Small intestine (tissue), 7 donors: Measurements from ENCODE around the gene SNRPA. TPM values are rescaled to one million over a fixed set of nuclear protein-coding genes. Genes with fewer than 3 reads are reported as not detected.
A peak's percentile ranks its signal among the peaks of the same experiment; 100 is the strongest.

Experiments used
- DNase-seq, 2 donors: peaks; one replicate each; pipeline versions ENCODE4 v3.0.0 to v3.0.0-alpha.2; 2013
- FAIRE-seq: peaks from 2 replicates; lab custom pipeline; 2012; peaks lifted over from hg19 to GRCh38; lab: Jason Lieb, UNC
- H3K27ac ChIP-seq, 3 donors: one replicate each; pipeline ENCODE4 v1.5.1; 2013; ENCODE audit warnings: low read length in 2 of 3, mild to moderate bottlenecking in 2 of 3, control low read depth in 1 of 3, inconsistent platforms in 1 of 3, low read depth in 1 of 3, moderate library complexity in 1 of 3
- H3K27me3 ChIP-seq, 3 donors: one replicate each; pipeline ENCODE4 v1.6.1; 2013; ENCODE audit warnings: low read length in 3 of 3, inconsistent platforms in 1 of 3; ENCODE audit not compliant: control insufficient read depth in 3 of 3, insufficient read depth in 3 of 3
- H3K36me3 ChIP-seq, 3 donors: one replicate each; pipeline ENCODE4 v1.6.1; 2013; ENCODE audit warnings: low read length in 3 of 3, inconsistent platforms in 1 of 3, low read depth in 1 of 3, mild to moderate bottlenecking in 1 of 3, moderate library complexity in 1 of 3; ENCODE audit not compliant: control insufficient read depth in 3 of 3, insufficient read depth in 2 of 3
- H3K4me1 ChIP-seq, 3 donors: one replicate each; pipeline ENCODE4 v1.6.1; 2013; ENCODE audit warnings: low read length in 2 of 3, inconsistent platforms in 1 of 3, low read depth in 1 of 3, mild to moderate bottlenecking in 1 of 3, moderate library complexity in 1 of 3; ENCODE audit not compliant: control insufficient read depth in 3 of 3, insufficient read depth in 2 of 3
- H3K4me3 ChIP-seq, 3 donors: one replicate each; pipeline ENCODE4 v1.5.1; 2013; ENCODE audit warnings: low read length in 3 of 3, control low read depth in 1 of 3, inconsistent platforms in 1 of 3, low read depth in 1 of 3, mild to moderate bottlenecking in 1 of 3, moderate library complexity in 1 of 3
- H3K9me3 ChIP-seq, 2 donors: one replicate each; pipeline ENCODE4 v1.6.1; 2013; ENCODE audit warnings: low read depth in 1 of 2, low read length in 1 of 2; ENCODE audit not compliant: control insufficient read depth in 2 of 2, insufficient read depth in 1 of 2
- WGBS, 3 donors: extraction: QIAGEN DNeasy Blood & Tissue Kit; methylation state at CpG; one replicate each; pipeline ENCODE4 v1.1.7; 2013; 5-methylcytosine and 5-hydroxymethylcytosine counted together
- polyA plus RNA-seq, 4 donors: library from polyadenylated mRNA; stranded (reverse) in 3 of 4; unstranded in 1 of 4; fragments of 200-250 nt in 3 of 4; fragments of 120-200 nt in 1 of 4; gene quantifications; one replicate each; pipeline versions ENCODE4 v1.2.1 to v1.2.3, GENCODE V29; 2013
- donor health status: healthy with polysubstance abuse.
- donor health status: control.
- donor health status: control.
- donor health status: Bipolar disorder and iron deficiency.
- donor health status: healthy.

Gene SNRPA
- polyA plus RNA-seq, 4 donors = 25.7 to 77.8 (median 52.7) TPM

GRCh38 chr19:40743926-40744325, 7.1 kb upstream of the SNRPA start:
- 92 to 94% (median 92%) methylated on average over 10 of the region's 10 CpGs for WGBS, 3 donors
- H3K27me3 ChIP-seq = no peaks in the 10 kb centered on the region
- FAIRE-seq = no peak

GRCh38 chr19:40744554-40745401, 6.2 kb upstream of the SNRPA start:
- H3K27me3 ChIP-seq = no peaks in the 10 kb centered on the region
- DNase-seq (no peak), FAIRE-seq (no peak)
- no peaks in the 10 kb centered on the region for H3K9me3 ChIP-seq
- peaks cover 0 to 19% (median 2%) of the 10 kb centered on the region in 3 donors for H3K4me1 ChIP-seq
- 71 to 84% (median 83%) methylated on average over 15 to 17 of the region's 17 CpGs for WGBS, 3 donors
- peaks cover 0 to 53% (median 5%) of the 10 kb centered on the region in 3 donors for H3K36me3 ChIP-seq
- H3K27ac ChIP-seq = peak overlapping the region in 2 of 3 donors; percentile 4 to 36
- H3K4me3 ChIP-seq = no peak overlapping the region

More at GRCh38 chr19:40743926-40744325, 7.1 kb upstream of the SNRPA start:
- DNase-seq = no peak
- no peaks in the 10 kb centered on the region for H3K9me3 ChIP-seq
- H3K4me1 ChIP-seq = peaks cover 0 to 11% (median 0%) of the 10 kb centered on the region in 3 donors
- no peak overlapping the region for H3K27ac ChIP-seq
- H3K4me3 ChIP-seq = no peak overlapping the region
- H3K36me3 ChIP-seq = peaks cover 0 to 61% (median 5%) of the 10 kb centered on the region in 3 donors

- Histone ChIP-seq H3K27me3 (no peaks in the 10 kb centered on the region), H3K4me3 (no peak overlapping the region), H3K27ac (peak overlapping the region in 1 of 3 donors; percentile 36), H3K9me3 (no peaks in the 10 kb centered on the region), H3K36me3 (peaks cover 0 to 47% (median 3%) of the 10 kb centered on the region in 3 donors), H3K4me1 (peaks cover 0 to 22% (median 2%) of the 10 kb centered on the region in 3 donors)
- DNase-seq = no peak
- 76 to 83% (median 82%) methylated on average over 7 of the region's 7 CpGs for WGBS, 3 donors
- no peak for FAIRE-seq
Observed at GRCh38 chr19:40745402-40745780, 5.6 kb upstream of the SNRPA start.

GRCh38 chr19:40747536-40747935, 3.5 kb upstream of the SNRPA start:
- Histone ChIP-seq H3K36me3 (peaks cover 0 to 29% (median 0%) of the 10 kb centered on the region in 3 donors), H3K4me1 (peaks cover 0 to 22% (median 2%) of the 10 kb centered on the region in 3 donors), H3K9me3 (no peaks in the 10 kb centered on the region), H3K27me3 (no peaks in the 10 kb centered on the region), H3K4me3 (no peak overlapping the region), H3K27ac (no peak overlapping the region)
- DNase-seq (no peak), FAIRE-seq (no peak)
- 96 to 98% (median 96%) methylated on average over 7 of the region's 7 CpGs for WGBS, 3 donors

GRCh38 chr19:40750058-40750873, 737 bp upstream of the SNRPA start, which contains the start of gene ACTMAP:
Gene ACTMAP (minus strand): TSS chr19:40750477. CDS start chr19:40749803, 674 bp downstream.
- H3K36me3 ChIP-seq = peaks cover 0 to 28% (median 0%) of the 10 kb centered on the region in 3 donors
- peak within 1 kb of the TSS; percentile 87 to 96 (median 93) for H3K27ac ChIP-seq
- DNase-seq (peak; percentile 100), FAIRE-seq (peak; percentile 89)
- H3K4me3 ChIP-seq = peak within 1 kb of the TSS; percentile 71 to 73 (median 73)
- H3K4me1 ChIP-seq = peaks cover 0 to 32% (median 3%) of the 10 kb centered on the region in 3 donors
- H3K9me3 ChIP-seq = no peaks in the 10 kb centered on the region
- 0% methylated on average over 43 of the region's 43 CpGs for WGBS, 3 donors
- no peaks in the 10 kb centered on the region for H3K27me3 ChIP-seq

GRCh38 chr19:40752257-40752781, 1.3 kb downstream of the SNRPA start:
- Histone ChIP-seq H3K4me3 (peak overlapping the region; percentile 33 to 73 (median 73)), H3K36me3 (peaks cover 3 to 46% (median 7%) of the 10 kb centered on the region in 3 donors), H3K27ac (peak overlapping the region; percentile 75 to 96 (median 93)), H3K27me3 (no peaks in the 10 kb centered on the region), H3K9me3 (no peaks in the 10 kb centered on the region), H3K4me1 (peaks cover 0 to 30% (median 13%) of the 10 kb centered on the region in 3 donors)
- WGBS, 3 donors = 7 to 41% (median 20%) methylated on average over 12 of the region's 12 CpGs
- FAIRE-seq (no peak), DNase-seq (no peak)

- 25 to 50% (median 30%) methylated on average over 9 of the region's 9 CpGs for WGBS, 3 donors
- no peak for FAIRE-seq
- Histone ChIP-seq H3K4me1 (peaks cover 0 to 23% (median 11%) of the 10 kb centered on the region in 3 donors), H3K27ac (peak overlapping the region; percentile 83 to 95 (median 94)), H3K4me3 (peak overlapping the region in 2 of 3 donors; percentile 11 to 42), H3K36me3 (peaks cover 5 to 60% (median 16%) of the 10 kb centered on the region in 3 donors), H3K27me3 (no peaks in the 10 kb centered on the region), H3K9me3 (no peaks in the 10 kb centered on the region)
- DNase-seq = peak; percentile 88 to 92
Observed at GRCh38 chr19:40754611-40755247, 3.7 kb downstream of the SNRPA start.
